Activated gamma-delta T cell treated with anti-CD3 and anti-CD28 coated beads, Interleukin-2, amount 50 U/mL, for 16 hours (primary cell): Measurements from ENCODE around the gene POLN.

ENCODE experiments used
- DNase-seq: peaks from one replicate; pipeline ENCODE4 v3.0.0-alpha.2; 2020; ENCODE audit warnings: low read depth

POLN gene

DNA sequence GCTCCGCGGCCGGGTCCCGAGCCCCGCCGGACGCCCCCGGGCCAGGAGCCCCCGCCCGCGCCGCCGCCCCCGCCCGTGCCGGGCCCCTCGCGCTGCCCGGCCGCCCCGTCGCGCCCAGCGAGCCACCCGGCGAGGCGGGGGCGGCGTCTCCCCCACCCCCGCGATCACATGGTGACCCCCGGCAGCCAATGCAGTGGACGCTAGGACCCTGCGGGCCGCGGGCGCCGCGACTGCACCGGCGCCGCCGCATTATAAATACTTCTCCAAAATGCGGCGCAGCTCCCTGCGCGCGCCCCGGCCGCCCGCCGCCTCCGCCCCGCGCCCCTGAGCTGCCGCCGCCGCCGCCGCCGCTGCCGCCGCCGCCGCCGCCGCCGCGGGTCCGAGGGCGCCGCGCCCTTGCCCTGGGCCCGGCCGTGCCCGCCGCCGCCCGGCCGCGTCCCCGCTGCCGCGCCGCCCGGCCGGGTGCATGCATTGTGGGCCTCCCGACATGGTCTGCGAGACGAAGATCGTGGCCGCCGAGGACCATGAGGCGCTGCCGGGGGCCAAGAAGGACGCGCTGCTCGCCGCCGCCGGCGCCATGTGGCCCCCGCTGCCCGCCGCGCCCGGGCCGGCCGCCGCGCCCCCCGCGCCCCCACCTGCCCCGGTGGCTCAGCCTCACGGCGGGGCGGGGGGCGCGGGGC is 182.7 kb downstream of the POLN start, which contains the start of gene NAT8L:
TSS of gene NAT8L (plus strand) at position 282 of the 680 bp plus-strand sequence. CDS start at position 467, 185 bp downstream.
- DNase-seq, result no peak

DNA sequence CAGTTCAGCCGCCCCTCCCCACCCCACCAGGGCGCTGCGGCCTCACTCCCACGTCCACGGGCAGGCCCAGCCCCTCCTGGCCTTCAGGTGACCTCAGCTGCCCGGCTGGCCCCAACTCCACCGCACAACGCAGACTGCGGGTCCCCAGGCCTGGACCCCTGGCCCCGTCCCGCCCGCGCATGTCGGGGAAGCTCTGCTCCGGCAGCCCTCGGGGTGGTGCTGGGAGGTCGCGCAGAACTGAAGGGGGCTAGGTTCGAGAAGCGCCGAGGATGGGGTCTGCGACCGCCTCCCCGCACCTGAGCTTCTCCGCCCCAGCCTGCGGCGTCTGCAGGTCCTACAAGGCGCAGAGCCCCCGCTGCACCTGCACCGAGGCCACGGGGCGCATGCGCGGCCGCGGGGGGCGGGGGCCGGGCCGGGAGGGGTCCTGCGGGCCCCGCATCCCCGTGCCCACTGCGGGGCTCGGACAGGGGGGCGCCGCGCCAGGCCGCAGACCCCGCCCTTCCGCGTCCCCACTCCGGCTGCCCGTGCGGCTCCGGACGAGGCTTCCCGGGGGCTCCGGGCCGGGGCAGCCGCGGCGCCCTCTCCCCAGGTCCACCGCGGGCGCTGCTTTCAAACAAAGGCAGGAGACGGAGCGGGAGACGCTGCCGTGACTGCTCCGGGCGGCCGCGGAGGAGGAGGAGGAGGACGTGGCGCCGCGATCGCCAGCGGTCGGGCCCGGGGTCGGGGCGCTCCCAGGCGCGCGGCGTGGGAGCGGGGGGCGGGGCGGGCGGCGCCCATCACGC is 183.5 kb downstream of the POLN start:
- no peak for DNase-seq

DNA sequence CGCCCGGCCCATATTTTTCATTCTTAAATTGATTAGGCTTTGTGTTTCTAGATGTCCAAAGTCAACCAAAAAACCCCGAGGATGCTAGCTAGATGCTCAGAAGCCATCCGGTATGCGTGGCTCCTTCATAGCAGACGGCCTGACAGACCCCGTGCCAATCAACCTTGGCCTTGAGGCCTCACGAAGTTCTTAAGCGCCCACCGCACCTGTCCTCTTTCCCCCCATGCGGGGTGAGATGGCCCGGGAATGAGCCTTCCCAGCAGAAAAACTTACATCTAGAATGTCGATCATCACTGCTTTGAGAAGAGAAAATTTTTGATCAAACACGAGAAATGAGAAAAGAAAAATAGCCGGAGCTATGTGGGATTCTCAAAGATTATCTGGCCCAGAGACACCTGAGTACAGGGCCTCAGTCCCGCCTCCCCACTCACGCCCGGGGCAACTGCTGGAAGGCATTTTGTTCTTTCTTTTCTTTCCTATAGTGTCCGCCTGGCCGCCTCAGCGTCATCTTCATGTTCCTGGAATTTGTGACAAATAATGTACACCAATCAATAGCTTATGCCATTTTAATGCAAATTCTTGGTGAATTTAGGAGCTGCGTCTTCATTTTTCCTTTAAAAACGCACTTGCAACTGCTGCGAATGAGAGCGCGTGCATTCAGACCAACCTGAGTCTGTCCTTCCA is 184.4 kb downstream of the POLN start:
- DNase-seq, result no peak

DNA sequence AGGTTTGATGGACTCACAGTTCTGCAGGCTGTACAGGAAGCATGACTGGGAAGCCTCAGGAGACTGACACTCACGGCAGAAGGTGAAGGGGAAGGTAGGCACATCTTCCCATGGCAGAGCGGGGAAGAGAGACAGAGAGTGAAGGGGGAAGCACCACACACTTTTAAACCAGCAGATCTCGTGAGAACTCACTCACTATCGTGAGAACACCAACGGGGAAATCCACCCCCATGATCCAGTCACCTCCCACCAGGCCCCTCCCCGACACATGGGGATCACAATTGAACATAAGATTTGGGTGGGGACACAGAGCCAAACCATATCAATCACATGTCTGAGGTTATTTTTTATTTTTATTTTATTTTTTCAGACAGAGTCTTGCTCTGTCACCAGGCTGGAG is 187.7 kb downstream of the POLN start:
- no peak for DNase-seq

DNA sequence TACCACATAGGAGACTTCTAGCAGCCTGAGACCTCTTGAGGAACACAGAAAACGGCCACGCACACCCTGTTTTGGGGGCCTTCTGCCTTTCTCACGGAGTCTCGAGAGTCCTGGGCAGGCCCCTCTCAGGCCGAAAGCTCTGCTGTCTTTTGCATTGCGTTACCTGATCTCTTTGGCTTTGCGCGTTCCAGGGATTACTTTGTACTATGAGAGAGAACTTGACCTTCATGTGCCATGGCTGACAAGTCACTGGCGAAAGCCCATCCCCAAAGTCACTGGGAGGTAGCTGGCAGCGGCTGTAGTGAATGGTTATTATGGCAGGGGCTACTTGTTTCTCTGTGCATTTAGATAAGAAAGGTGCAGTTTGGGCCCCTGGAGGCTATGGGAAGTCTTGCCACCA is 190.8 kb downstream of the POLN start:
- no peak for DNase-seq

DNA sequence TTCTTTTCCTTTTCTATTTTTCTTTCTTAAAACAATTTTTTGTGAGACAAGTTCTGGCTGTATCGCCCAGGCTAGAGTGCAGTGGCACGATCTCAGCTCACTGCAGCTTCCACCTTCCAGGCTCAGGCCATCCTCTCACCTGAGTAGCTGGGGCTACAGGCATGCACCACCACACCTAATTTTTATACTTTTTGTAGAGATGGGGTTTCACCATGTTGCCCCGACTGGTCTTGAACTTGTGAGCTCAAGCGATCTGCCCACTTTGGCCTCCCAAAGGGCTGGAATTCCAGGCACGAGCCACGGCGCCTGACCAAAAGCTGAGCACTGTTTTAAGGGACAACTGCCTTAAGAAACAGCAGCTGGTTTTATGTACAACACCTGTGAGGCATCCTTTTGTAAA is 192.1 kb downstream of the POLN start:
- DNase-seq, result no peak

DNA sequence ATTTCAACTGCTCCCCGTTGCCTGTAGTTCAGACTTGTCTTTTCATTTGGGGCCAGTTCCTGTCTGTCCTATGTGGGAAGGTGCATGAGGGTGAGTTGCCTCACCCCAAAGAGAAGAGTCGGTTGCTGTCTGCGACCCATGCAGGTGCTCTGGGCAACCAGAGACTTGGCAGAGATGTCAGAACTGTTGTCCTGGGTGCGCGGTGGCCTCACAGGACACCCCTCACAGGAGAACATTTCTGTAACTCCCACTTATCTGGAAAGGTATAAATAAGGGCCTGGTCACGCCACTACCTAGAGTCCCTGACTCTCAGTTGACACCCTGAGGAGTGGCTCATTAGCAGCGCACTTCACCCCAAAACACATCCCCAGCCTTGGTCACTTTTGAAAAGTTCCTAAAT is 192.5 kb downstream of the POLN start:
- no peak for DNase-seq

DNA sequence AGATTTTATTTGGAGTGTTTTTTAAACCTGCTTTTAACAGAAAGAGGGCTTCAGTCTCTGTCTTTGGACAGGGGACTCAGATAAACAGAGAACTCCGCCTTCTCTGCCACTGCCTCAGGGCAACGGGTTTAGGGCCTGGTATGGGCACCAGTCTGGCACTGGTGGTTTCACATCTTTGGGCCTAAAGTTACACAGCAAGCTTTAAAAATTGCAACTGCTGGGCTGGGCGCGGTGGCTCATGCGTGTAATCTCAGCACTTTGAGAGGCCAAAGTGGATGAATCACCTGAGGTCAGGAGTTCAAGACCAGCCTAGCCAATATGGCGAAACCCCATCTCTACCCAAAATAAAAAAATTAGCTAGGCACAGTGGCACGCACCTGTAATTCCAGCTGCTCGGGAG is 193.1 kb downstream of the POLN start:
- no peak for DNase-seq

DNA sequence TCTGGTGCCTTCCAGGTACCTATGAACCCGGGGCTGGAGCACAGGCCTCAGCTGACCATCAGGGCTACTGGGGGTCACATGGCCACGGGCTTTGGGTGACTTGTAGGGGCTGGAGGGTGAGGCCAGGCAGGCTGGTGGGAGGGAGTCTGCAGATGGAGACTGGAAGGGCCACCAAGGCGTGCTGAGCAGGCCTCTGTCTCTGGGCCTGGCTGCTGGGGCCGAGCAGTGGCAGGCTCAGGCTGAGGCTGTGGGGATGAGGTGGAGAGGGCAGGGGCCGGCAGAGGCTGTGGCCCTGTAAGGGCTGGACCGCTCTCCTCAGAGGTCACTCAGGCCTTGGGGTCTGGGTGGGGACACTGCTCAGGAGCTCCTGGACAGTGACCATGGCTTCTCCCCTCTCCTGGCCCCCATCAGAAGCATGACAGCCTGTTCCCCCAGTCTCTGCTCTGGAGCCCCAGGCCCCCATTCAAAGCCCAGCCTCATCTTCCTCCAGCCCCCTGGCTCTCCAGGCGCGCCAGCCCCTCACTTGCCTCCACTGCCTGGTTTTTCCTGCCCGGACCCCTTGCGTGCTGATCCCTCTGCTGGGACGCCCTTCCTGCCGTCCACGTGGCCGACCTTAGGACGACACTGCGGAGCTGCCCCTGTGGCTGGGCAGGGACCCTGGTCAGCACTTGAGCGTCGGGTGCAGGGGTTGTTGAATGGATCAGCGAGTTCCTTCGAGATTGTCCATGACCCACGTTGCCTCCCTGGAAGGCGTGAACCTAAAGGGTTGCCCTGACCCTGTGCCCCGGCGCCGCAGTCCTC is 193.9 kb downstream of the POLN start:
- no peak for DNase-seq

DNA sequence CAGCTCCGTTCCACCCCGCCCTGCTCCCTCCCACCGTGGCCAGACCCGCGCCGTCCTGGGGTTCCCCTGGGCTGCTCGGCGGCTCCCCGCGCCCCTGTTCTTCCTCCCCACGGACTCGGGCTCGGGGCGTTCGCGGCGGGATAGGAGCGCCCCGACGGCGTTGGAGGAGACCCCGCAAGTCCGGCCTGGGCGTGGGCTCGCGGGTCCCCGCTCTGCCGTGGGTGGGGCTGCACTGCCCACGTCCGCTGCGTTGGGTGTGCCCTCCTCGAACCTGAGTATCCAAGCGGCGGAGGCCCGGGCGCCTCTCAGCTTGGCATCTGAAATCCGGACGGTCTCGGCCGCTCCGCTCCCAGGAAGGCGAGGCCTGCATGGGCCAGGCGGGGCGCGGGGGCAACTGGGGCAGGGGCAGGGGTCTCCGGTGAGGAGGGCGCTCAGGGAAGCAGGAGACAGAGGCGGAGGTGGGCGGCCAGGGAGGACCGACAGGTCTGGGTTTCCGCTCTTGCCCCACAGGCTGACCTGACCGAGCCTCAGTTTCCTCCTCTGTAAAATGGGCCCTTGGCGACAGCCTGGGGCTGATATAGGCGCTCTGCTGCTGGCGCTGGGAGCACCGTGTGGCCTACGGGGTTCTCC is 194.8 kb downstream of the POLN start:
- DNase-seq, result no peak

DNA sequence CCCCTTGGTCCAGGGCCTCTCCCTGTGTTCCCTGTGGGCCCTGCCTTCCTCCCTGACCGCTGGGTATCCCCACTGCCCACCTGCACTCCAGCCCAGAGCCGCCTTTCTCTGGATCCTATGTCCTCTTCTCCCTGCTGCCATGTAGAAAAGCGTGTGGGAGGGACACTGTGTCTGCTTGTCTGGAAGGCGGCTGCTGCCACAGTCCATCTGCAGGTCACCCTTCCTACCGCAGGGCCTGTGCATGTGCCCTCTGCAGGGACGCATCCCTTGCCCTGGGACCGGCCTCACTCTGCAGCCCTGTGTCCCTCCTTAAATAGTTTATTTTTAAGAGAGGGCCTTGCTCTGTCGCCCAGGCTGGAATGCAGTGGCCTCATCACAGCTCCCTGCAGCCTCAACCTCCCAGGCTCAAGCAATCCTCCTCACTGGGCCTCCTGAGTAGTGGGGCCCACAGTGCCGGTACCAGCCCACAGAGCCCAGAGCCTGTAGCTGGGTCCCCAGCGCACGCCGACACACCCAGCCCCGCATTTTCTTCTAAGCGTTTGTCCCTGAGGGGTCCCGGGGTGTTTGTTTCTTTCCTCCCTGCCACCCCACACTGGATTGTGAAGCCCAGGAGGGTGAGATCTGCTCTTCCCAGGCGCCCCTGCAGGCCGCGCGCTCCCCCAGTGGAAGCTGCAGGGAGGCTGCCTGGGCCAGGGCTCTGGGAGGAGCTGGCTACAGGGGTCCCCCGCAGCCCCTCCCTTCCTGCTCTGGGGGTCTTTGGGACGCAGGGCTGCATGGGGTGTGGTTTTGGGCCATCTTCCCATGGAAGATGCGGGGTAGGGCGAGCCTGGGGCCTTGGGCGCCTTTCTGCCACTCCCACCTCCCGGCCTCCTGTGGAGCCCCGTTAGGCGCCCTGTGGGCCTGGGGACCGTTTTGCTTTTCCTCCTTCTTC is 195.6 kb downstream of the POLN start:
- no peak for DNase-seq

DNA sequence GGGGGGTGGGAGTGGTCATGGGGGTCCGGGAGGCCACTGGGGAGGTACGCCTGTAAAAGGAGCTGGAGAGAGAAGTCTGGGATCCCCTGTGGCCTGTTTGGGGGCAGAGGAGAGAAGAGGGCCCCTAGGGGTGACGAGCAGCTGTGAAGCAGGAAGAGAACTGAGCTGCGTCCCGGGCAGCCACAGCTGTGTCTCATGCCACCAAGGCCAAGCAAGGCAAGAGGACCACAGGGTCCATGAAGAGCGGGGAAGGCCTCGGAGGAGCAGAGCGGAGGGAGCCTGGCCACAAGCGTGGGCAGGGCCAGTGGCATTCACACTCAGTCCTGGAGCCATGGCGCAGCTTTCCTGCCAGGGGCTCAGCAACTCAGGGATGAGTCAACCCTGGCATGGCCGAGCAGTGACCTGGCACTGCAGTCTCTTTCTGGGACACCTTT is 196.4 kb downstream of the POLN start:
- no peak for DNase-seq

DNA sequence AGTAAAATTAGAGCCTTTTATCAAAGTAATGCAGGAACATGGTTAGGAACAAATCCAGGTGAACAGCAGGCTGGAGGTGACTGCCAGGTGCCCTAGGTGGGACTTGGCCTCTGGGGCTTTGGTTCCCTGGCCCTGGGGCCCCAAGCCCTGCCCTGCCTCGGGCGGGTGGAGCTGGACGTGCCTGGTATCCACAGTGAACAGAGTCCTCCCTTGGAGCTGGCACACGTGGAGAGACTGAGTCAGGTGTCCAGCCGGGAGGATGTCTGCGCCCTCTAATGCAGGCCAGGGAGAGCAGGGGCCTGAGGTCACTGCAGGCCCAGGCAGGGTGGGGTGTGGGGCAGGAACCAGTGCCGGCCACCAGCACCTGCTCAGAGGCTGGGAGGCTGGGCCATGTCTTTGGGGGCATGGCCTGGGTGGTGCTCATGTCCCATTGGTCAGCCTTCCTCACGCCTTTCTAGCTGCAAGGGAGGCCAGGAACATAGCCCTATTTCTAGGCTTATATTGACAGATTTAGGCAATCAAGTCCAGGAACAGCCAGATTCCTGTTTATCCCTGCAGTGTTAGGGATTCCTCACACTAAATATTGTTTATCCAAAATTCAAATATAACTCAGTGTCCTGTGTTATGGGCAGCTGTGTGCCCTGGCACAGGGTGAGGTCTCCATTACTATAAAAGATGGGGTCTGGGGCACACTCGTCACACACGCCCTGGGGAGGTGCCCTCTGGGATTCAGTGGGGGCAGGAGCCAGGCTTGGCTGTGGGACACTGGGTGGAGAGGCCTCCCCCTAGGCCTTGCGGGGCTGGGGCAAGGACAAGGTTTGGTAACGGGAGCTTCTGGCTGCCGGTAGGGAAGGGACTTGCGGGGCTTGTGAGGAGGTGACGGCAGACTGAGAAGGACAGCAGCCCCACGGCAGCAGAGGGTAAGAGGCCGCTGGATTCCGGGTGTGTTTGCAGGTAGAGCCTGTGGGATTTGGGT is 197.1 kb downstream of the POLN start:
- no peak for DNase-seq

DNA sequence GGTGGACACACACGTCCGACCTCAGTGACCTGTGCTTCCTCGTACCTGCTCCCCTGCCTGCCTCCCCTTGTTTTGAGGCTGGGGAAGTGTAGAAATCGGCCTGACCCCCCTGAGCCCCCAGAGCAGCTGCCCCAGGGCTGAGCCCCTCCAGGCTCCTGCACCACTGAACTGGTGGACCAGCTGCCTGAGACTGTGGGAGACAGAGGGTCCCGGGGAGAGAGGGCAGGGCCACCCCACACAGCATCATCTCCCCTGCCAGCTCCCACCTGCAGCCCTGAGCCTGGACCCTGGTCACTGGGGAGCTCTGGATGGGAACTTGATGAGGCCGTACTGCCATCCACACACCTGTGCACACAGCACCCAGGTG is 197.8 kb downstream of the POLN start:
- no peak for DNase-seq

DNA sequence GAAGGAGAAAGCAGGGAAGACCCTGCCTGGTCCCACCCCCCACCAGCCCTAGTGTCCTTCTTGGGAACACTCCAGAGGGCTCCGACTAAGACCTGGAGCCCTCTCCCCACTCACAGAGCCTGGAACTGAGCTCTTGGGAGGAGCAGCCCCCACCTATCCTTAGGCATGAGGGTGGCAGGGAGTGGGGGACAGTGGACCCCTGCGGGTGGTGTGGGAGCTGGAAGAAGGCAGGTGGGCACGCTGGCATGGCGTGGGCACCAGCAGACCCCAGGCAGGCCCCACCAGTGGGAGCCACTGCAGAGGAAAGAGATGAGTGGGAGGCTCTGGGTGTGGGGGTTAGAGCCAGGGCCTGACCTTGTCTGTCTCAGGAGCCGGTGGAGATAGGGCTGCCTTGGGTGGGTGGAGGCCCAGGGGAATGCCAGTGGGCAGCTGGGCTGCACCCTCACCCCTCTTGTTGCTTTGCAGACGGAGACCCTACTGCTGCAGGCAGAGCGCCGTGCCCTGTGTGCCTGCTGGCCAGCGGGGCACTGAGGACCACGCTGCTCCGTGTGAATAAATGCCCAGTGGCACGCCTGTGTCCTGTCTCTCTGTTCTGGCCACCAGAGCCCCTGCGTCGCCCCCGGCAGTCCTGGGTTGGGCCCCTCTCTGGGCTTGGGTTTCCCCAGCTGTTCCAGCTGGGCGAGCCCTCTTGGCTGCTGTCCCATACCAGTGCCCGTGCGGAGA is 198.4 kb downstream of the POLN start:
- DNase-seq, result no peak

DNA sequence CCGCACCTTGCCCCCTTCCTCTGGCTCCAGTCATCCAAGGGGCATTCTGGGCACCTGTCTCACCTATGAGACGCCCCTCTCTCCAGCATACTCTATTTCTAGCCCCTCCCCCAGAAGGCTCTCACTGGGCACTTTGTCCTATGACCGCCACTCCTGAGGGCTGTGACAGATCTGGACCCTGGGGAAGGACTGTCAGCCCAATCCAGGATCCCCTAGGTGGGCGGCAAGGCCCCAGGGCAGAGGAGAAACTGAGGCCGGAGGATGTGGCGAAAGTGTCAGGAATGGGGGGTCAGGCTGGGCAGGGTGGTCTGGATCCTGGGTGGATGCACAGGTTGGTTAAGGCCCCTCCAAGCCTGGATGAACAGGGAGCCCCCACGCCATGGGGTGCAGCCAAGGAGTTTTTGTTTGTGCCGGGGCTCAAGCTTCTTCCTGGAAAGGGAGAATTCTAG is 198.9 kb downstream of the POLN start:
- no peak for DNase-seq

DNA sequence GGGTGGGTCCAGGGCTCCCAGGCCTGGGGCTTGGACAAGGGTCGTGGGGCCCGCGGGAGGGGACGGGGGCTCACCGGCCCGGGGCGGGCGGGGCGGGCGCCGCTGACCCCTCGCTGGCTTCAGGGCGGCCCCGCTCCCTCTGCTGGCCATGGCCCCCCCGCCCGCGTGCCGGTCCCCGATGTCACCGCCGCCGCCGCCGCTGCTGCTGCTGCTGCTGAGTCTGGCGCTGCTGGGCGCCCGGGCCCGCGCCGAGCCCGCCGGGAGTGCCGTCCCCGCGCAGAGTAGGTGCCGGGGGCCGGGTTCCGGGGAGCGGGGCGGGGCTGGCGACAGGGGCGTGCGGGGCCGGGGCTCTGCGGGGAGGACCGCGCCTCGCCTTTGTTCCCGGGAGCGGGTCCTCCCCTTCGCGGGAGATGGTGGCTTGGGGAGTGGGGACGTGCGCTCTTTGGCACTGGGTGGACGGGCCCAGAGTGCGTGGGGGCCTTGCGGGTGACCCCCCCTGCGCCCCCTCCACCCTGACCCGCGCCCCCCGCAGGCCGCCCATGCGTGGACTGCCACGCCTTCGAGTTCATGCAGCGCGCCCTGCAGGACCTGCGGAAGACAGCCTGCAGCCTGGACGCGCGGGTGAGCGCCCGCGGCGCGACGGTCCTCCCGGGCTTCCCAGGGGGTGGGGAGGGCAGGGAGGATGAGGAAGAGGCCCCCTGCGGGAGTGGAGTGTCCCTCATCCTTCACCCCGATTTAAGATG is 199.5 kb downstream of the POLN start:
- DNase-seq, result no peak
